ENCODE data around the gene SLC6A7.

- no peak for TF ChIP-seq CTCF (IDR thresholded peaks at IDR 0.05; ENCODE audit: low read depth, low read length, poor library complexity, severe bottlenecking)
- TF ChIP-seq EZH2phosphoT487 (IDR thresholded peaks at IDR 0.05; ENCODE audit: borderline replicate concordance, low read length) = no peak
Observed at GRCh38 chr5:150196514-150196913, 6.7 kb downstream of the SLC6A7 start.

All from DOHH2 (cell line).